IMR-90 (cell line): ENCODE measurements around the gene CADM2. TPM values are rescaled to one million over a fixed set of nuclear protein-coding genes. Genes with fewer than 3 reads are reported as not detected.

Experiments used
- ATAC-seq: fragments of 200-7000 bp; cut with Tn5 transposase; 2 replicates; pipeline ENCODE4 v1.9.1; 2020; ENCODE audit warnings: low read depth, mild to moderate bottlenecking, moderate library complexity
- BruUV-seq: library from RNA; stranded (reverse); fragments of 400-500 nt; replicated peaks from 2 replicates; lab custom pipeline; 2021; lab: Mats Ljungman, UMichigan
- CTCF ChIA-PET: fragments of 300-600 bp; formaldehyde crosslinking; extraction: SDS; loops from one replicate; lab custom pipeline; 2021; ENCODE audit warnings: antibody characterized with exemption; lab: Yijun Ruan, JAX
- POLR2A ChIA-PET: fragments of 300-600 bp; sonication (Branson Sonifier 250); formaldehyde crosslinking; loops from one replicate; lab custom pipeline; 2022; ENCODE audit warnings: antibody characterized with exemption; ENCODE audit not compliant: unreplicated experiment; lab: Charles Lee
- DNase-seq: peaks from one replicate; pipeline ENCODE4 v3.0.0; 2013
- H2AFZ ChIP-seq: replicated peaks from 2 replicates; pipeline ENCODE3; 2013; ENCODE audit warnings: low read length, mild to moderate bottlenecking; ENCODE audit not compliant: poor library complexity
- H2AK5ac ChIP-seq: 2 replicates; pipeline ENCODE4 v1.6.1; 2013; ENCODE audit warnings: low read depth, low read length, inconsistent platforms
- H2AK9ac ChIP-seq: replicated peaks from 2 replicates; pipeline ENCODE3; 2013; ENCODE audit warnings: mild to moderate bottlenecking, low read depth, low read length, moderate library complexity; ENCODE audit not compliant: poor library complexity
- H2BK120ac ChIP-seq: 2 replicates; pipeline ENCODE4 v1.6.1; 2013; ENCODE audit warnings: low read depth, low read length, inconsistent platforms
- H2BK15ac ChIP-seq: 3 replicates; pipeline ENCODE4 v1.6.1; 2013; ENCODE audit warnings: low read depth, low read length, inconsistent platforms
- H2BK20ac ChIP-seq: 2 replicates; pipeline ENCODE4 v1.6.1; 2013; ENCODE audit warnings: low read depth, mild to moderate bottlenecking, inconsistent platforms, low read length, moderate library complexity
- H2BK5ac ChIP-seq: 2 replicates; pipeline ENCODE4 v1.6.1; 2013; ENCODE audit warnings: mild to moderate bottlenecking, low read depth, low read length, inconsistent platforms; ENCODE audit not compliant: poor library complexity, severe bottlenecking
- H3K14ac ChIP-seq: replicated peaks from 2 replicates; pipeline ENCODE4 v1.6.1; 2013; ENCODE audit warnings: low read depth, low read length, inconsistent platforms
- H3K18ac ChIP-seq: 2 replicates; pipeline ENCODE4 v1.6.1; 2013; ENCODE audit warnings: low read depth, low read length, control low read depth
- H3K23ac ChIP-seq: 2 replicates; pipeline ENCODE4 v1.6.1; 2013; ENCODE audit warnings: low read depth, low read length, inconsistent platforms
- H3K27ac ChIP-seq: 2 replicates; pipeline ENCODE4 v1.5.1; 2013; ENCODE audit warnings: mild to moderate bottlenecking, control low read depth, low read length; ENCODE audit not compliant: insufficient read depth
- H3K27me3 ChIP-seq: 2 replicates; pipeline ENCODE4 v1.6.1; 2013; ENCODE audit warnings: low read length; ENCODE audit not compliant: control insufficient read depth, insufficient read depth
- H3K36me3 ChIP-seq: 2 replicates; pipeline ENCODE4 v1.6.1; 2013; ENCODE audit warnings: low read length, mixed read lengths; ENCODE audit not compliant: control insufficient read depth, insufficient read depth
- H3K4ac ChIP-seq: 2 replicates; pipeline ENCODE4 v1.6.1; 2013; ENCODE audit warnings: low read depth, low read length, inconsistent platforms
- H3K4me1 ChIP-seq: 2 replicates; pipeline ENCODE4 v1.6.1; 2013; ENCODE audit warnings: low read length, mixed read lengths; ENCODE audit not compliant: control insufficient read depth, insufficient read depth
- H3K4me2 ChIP-seq: 2 replicates; pipeline ENCODE4 v1.6.1; 2013; ENCODE audit warnings: low read depth, mild to moderate bottlenecking, control low read depth, low read length, moderate library complexity
- H3K4me3 ChIP-seq: 2 replicates; pipeline ENCODE4 v1.5.1; 2013; ENCODE audit warnings: low read depth, mild to moderate bottlenecking, control low read depth, low read length, moderate library complexity; ENCODE audit not compliant: insufficient read depth
- H3K56ac ChIP-seq: 2 replicates; pipeline ENCODE4 v1.6.1; 2013; ENCODE audit warnings: low read length, inconsistent platforms; ENCODE audit not compliant: insufficient read depth; ENCODE audit errors: extremely low read depth
- H3K79me1 ChIP-seq, 2 experiments: 2 replicates each; pipeline ENCODE4 v1.6.1; 2013; ENCODE audit warnings: low read length in 2 of 2, inconsistent platforms in 1 of 2, low read depth in 1 of 2
- H3K9ac ChIP-seq: 2 replicates; pipeline ENCODE4 v1.6.1; 2013; ENCODE audit warnings: low read depth, low read length, control low read depth
- H3K9me1 ChIP-seq: 2 replicates; pipeline ENCODE4 v1.6.1; 2013; ENCODE audit warnings: low read length, inconsistent platforms; ENCODE audit not compliant: insufficient read depth
- H3K9me3 ChIP-seq: 2 replicates; pipeline ENCODE4 v1.6.1; 2013; ENCODE audit warnings: low read length; ENCODE audit not compliant: control insufficient read depth, insufficient read depth
- H4K20me1 ChIP-seq: 2 replicates; pipeline ENCODE4 v1.6.1; 2013; ENCODE audit warnings: low read length, inconsistent platforms; ENCODE audit not compliant: insufficient read depth
- H4K5ac ChIP-seq: 2 replicates; pipeline ENCODE4 v1.6.1; 2013; ENCODE audit warnings: mild to moderate bottlenecking, low read depth, low read length, control low read depth
- H4K8ac ChIP-seq, 2 experiments: 2 replicates each; pipeline ENCODE4 v1.6.1; 2013; ENCODE audit warnings: low read depth in 2 of 2, low read length in 2 of 2, control low read depth in 1 of 2, inconsistent platforms in 1 of 2
- H4K91ac ChIP-seq: 2 replicates; pipeline ENCODE4 v1.6.1; 2013; ENCODE audit warnings: low read depth, low read length, inconsistent platforms; ENCODE audit not compliant: insufficient read depth
- BHLHE40 ChIP-seq: fragments of 150-350 bp; IDR thresholded peaks from 2 replicates; pipeline ENCODE4 v1.6.1; 2016; ENCODE audit warnings: mild to moderate bottlenecking, low read depth, low read length
- CEBPB ChIP-seq: IDR thresholded peaks from 2 replicates; pipeline ENCODE4 v1.6.1; 2012; ENCODE audit warnings: low read depth, low read length, improper control_type of control experiment
- CHD1 ChIP-seq: IDR thresholded peaks from 2 replicates; pipeline ENCODE4 v1.6.1; 2012; ENCODE audit warnings: low read depth, low read length, improper control_type of control experiment
- ELK1 ChIP-seq: fragments of 150-350 bp; IDR thresholded peaks from 2 replicates; pipeline ENCODE4 v1.6.1; 2016; ENCODE audit warnings: low read depth, mild to moderate bottlenecking, low read length, moderate library complexity, borderline replicate concordance
- FOS ChIP-seq: fragments of 150-350 bp; IDR thresholded peaks from 2 replicates; pipeline ENCODE4 v1.6.1; 2016; ENCODE audit warnings: low read depth, low read length
- MAFK ChIP-seq: IDR thresholded peaks from 2 replicates; pipeline ENCODE4 v1.6.1; 2012; ENCODE audit warnings: low read depth, low read length, improper control_type of control experiment
- MAZ ChIP-seq: IDR thresholded peaks from 2 replicates; pipeline ENCODE4 v1.6.1; 2012; ENCODE audit warnings: low read depth, mild to moderate bottlenecking, low read length, improper control_type of control experiment, moderate library complexity, borderline replicate concordance
- MXI1 ChIP-seq: IDR thresholded peaks from 2 replicates; pipeline ENCODE4 v1.6.1; 2012; ENCODE audit warnings: low read depth, mild to moderate bottlenecking, low read length, moderate library complexity, borderline replicate concordance
- NFE2L2 ChIP-seq: fragments of 150-350 bp; IDR thresholded peaks from 2 replicates; pipeline ENCODE4 v1.6.1; 2016; ENCODE audit warnings: low read depth, mild to moderate bottlenecking, low read length
- POLR2A ChIP-seq: IDR thresholded peaks from 2 replicates; pipeline ENCODE4 v1.6.1; 2012; ENCODE audit warnings: mild to moderate bottlenecking, low read depth, low read length
- RAD21 ChIP-seq: IDR thresholded peaks from 2 replicates; pipeline ENCODE4 v1.6.1; 2012; ENCODE audit warnings: low read length, improper control_type of control experiment
- RCOR1 ChIP-seq: IDR thresholded peaks from 2 replicates; pipeline ENCODE4 v1.6.1; 2012; ENCODE audit warnings: mild to moderate bottlenecking, low read length, improper control_type of control experiment; ENCODE audit not compliant: insufficient replicate concordance
- RFX5 ChIP-seq: IDR thresholded peaks from 2 replicates; pipeline ENCODE4 v1.8.0; 2012; ENCODE audit warnings: low read depth, mild to moderate bottlenecking, low read length, moderate library complexity
- SMC3 ChIP-seq: fragments of 150-350 bp; IDR thresholded peaks from 2 replicates; pipeline ENCODE4 v1.6.1; 2016; ENCODE audit warnings: low read depth, mild to moderate bottlenecking, antibody characterized with exemption, low read length, moderate library complexity
- USF2 ChIP-seq: fragments of 150-350 bp; IDR thresholded peaks from 2 replicates; pipeline ENCODE4 v1.6.1; 2017; ENCODE audit warnings: mild to moderate bottlenecking, antibody characterized with exemption, low read length, low read depth
- WGBS, 2 experiments: methylation state at CpG; one replicate each; pipeline versions ENCODE4 v1.1.5 to v1.1.7; 2013; ENCODE audit warnings: missing lambda C conversion rate in 2 of 2; ENCODE audit not compliant: insufficient read length in 1 of 2; ENCODE audit errors: extremely low coverage in 2 of 2; 5-methylcytosine and 5-hydroxymethylcytosine counted together
- dilution Hi-C: fragments of 300-500 bp; cut with HindIII; formaldehyde crosslinking; loops from one replicate; pipeline ENCODE4 v1.14.3; 2018; ENCODE audit warnings: low sequenced_read_pairs; ENCODE audit not compliant: unreplicated experiment
- in situ Hi-C: fragments of 300-500 bp; cut with MboI; formaldehyde crosslinking; loops from 3 replicates; pipeline ENCODE4 v1.14.3; 2019; ENCODE audit warnings: low sequenced_read_pairs, inconsistent platforms, mixed read lengths
- intact Hi-C: fragments of 100-400 bp; cut with micrococcal nuclease; formaldehyde crosslinking; loops from 2 replicates; pipeline ENCODE4 v1.10.0; 2022
- polyA plus RNA-seq, 3 experiments: library from polyadenylated mRNA; depleted of rRNA; stranded (reverse); fragments of >200 nt; gene quantifications; 2 replicates each; pipeline ENCODE4 v1.2.3, GENCODE V29; 2012; ENCODE audit warnings: low replicate concordance in 1 of 3
- total RNA-seq: library from RNA; depleted of rRNA; stranded (reverse); fragments of >200 nt; gene quantifications from 2 replicates; pipeline ENCODE4 v1.2.3, GENCODE V29; 2012
- TF ChIP-seq, protein P1 (sequence below): conservative IDR thresholded peaks from 2 replicates; pipeline ENCODE4 v1.5.1; 2012; ENCODE audit warnings: mild to moderate bottlenecking, low read depth, low read length, improper control_type of control experiment

Gene CADM2
- total and polyA plus RNA-seq, 2 of the 4 experiments (the other 2 are of a cell fraction) = not detected

DNA sequence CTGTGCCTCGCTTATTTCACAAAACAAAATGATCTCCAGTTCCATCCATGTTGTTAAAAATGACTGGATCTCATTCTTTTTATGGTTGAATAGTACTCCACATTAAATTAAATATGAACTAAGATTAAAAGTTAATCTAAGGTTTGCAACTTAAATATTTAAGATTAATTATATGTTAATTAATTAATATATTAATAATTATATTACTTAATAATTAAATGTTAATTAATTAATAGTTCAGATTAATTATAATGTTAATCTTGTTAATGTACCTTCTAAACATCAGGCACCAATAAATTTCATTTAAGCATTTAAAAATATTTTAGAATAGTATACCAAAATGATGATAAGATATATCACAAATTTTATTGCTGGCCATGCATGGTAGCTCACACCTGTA, 971.9 kb downstream of the CADM2 start:
- H3K27ac ChIP-seq = no peak overlapping the region
- in situ Hi-C loops (no loop called here), dilution Hi-C loops (no loop called here), intact Hi-C loops (no loop called here)
- no peak overlapping the region for H3K4me2 ChIP-seq
- no peak overlapping the region for H2AK5ac ChIP-seq
- no peak overlapping the region for H3K4ac ChIP-seq
- no peak overlapping the region for H2BK15ac ChIP-seq
- H2AFZ ChIP-seq = no peak overlapping the region
- H3K14ac ChIP-seq = no peak overlapping the region
- no peaks in the 10 kb centered on the region for H3K79me1 ChIP-seq
- H2BK5ac ChIP-seq = no peak overlapping the region
- no peaks in the 10 kb centered on the region for H3K36me3 ChIP-seq
- no peak for DNase-seq
- H3K9me3 ChIP-seq = no peaks in the 10 kb centered on the region
- H2BK120ac ChIP-seq = no peak overlapping the region
- POLR2A ChIA-PET = no interaction called here
- H2AK9ac ChIP-seq = no peak overlapping the region
- H3K56ac ChIP-seq = no peak overlapping the region
- H4K20me1 ChIP-seq = no peaks in the 10 kb centered on the region
- TF ChIP-seq, protein P1, sequence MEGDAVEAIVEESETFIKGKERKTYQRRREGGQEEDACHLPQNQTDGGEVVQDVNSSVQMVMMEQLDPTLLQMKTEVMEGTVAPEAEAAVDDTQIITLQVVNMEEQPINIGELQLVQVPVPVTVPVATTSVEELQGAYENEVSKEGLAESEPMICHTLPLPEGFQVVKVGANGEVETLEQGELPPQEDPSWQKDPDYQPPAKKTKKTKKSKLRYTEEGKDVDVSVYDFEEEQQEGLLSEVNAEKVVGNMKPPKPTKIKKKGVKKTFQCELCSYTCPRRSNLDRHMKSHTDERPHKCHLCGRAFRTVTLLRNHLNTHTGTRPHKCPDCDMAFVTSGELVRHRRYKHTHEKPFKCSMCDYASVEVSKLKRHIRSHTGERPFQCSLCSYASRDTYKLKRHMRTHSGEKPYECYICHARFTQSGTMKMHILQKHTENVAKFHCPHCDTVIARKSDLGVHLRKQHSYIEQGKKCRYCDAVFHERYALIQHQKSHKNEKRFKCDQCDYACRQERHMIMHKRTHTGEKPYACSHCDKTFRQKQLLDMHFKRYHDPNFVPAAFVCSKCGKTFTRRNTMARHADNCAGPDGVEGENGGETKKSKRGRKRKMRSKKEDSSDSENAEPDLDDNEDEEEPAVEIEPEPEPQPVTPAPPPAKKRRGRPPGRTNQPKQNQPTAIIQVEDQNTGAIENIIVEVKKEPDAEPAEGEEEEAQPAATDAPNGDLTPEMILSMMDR = no peak
- TF ChIP-seq RCOR1 (no peak), POLR2A (no peak), RAD21 (no peak), CHD1 (no peak), SMC3 (no peak), ELK1 (no peak), NFE2L2 (no peak), CEBPB (no peak), RFX5 (no peak), FOS (no peak), MXI1 (no peak), MAFK (no peak), MAZ (no peak), USF2 (no peak), BHLHE40 (no peak)
- no peaks in the 10 kb centered on the region for H3K4me1 ChIP-seq
- H3K9ac ChIP-seq = no peak overlapping the region
- H4K5ac ChIP-seq = no peak overlapping the region
- WGBS, 2 experiments = no CpG with 5 or more reads among the region's 1 CpG
- no peak overlapping the region for H3K23ac ChIP-seq
- CTCF ChIA-PET = no interaction called here
- no peaks in the 10 kb centered on the region for H3K27me3 ChIP-seq
- H4K8ac ChIP-seq = no peak overlapping the region
- no peak overlapping the region for H2BK20ac ChIP-seq
- no peaks in the 10 kb centered on the region for H3K9me1 ChIP-seq
- no peak overlapping the region for H3K18ac ChIP-seq
- no peak overlapping the region for H4K91ac ChIP-seq
- no peak for ATAC-seq
- no TSS peak for BruUV-seq
- no peak overlapping the region for H3K4me3 ChIP-seq
